ENCODE data around the gene MYCBPAP.

GRCh38 chr17:50564916-50565315, 56.7 kb downstream of the MYCBPAP start:
- no peak for TF ChIP-seq CTCF (IDR thresholded peaks at IDR 0.05)
- TF ChIP-seq POLR2A (IDR thresholded peaks at IDR 0.05): no peak

All from lower leg skin (tissue), 3 donors.